GM19455 (cell line): ENCODE results near the gene MYMX.

ENCODE experiments used
- ATAC-seq: cut with Tn5 transposase; IDR thresholded peaks from one replicate; pipeline ENCODE4 v1.9.1; 2021; ENCODE audit not compliant: unreplicated experiment

MYMX gene

DNA sequence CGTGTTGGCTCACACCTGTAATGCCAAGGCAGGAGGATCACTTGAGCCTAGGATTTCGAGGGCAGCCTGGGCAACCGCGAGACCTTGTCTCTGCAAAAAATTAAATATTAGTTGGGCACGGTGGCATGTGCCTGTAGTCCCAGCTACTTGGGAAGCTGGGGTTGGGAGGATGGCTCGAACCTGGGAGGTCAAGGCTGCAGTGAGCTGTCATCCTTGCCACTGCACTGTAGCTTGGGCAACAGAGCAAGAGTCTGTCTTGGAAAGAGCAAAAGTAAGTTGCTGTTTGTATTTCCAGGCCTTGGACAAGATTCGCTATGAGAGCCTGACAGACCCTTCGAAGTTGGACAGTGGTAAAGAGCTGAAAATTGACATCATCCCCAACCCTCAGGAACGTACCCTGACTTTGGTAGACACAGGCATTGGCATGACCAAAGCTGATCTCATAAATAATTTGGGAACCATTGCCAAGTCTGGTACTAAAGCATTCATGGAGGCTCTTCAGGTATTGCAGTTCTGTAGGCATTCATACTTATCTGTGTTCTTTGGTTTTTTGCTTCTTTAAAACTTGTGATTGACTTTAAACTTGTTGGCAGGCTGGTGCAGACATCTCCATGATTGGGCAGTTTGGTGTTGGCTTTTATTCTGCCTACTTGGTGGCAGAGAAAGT is 32.5 kb downstream of the MYMX start:
- no peak for ATAC-seq

DNA sequence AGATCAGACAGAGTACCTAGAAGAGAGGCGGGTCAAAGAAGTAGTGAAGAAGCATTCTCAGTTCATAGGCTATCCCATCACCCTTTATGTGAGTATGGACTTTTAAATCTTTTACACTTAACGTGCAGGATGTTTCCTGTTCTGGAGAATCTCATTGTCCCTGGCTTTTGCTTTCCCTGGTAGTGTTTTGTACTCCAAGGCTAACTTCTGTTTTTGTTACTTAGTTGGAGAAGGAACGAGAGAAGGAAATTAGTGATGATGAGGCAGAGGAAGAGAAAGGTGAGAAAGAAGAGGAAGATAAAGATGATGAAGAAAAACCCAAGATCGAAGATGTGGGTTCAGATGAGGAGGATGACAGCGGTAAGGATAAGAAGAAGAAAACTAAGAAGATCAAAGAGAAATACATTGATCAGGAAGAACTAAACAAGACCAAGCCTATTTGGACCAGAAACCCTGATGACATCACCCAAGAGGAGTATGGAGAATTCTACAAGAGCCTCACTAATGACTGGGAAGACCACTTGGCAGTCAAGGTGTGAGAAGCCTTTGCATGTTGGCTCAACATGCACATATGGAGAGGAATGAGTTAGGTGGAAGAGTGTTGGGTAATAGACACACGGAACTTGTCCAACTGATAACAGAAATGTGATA is 33.5 kb downstream of the MYMX start:
- no peak for ATAC-seq

- no peak for ATAC-seq
These were observed 34.0 kb downstream of the MYMX start for GRCh38 chr6:44250718-44251123.

- no peak for ATAC-seq
These were observed 35.1 kb downstream of the MYMX start for GRCh38 chr6:44251576-44252524.

GRCh38 chr6:44253307-44254101 is 36.8 kb downstream of the MYMX start:
- ATAC-seq = no peak

- no peak for ATAC-seq
These were observed 37.7 kb downstream of the MYMX start for GRCh38 chr6:44254191-44255104.

DNA sequence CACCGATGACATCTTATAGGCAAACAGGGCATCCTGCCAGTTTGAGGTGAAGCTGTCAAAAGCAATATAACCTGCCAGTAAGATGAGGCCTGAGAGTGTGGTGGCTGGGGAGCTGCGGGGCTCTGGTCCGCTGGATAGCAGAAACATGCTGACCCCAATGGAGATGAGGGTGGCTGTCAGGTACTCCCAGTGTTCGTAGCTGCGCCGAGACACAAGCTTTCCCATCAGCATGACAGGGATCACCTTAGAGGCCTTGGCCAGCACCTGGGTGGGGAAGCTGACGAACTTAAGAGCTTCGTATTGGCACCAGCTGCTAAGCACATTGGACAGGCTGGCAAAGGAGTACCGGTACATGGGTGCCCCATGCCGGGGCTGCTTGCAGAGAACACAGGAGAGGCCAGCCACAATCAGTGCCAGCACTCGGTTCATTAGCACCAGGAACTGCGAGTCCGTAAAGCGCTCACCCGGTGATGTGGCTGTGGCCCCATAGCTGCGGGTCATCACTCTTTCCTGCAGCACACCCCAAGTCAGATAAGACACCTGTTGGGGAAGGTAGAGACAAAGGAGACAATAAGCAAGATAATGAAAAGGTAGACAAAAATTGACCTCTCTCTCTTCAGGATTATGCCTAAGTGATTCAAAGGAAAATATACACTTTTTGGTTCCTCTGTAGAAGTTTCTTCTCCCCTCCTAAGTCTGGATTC is 38.5 kb downstream of the MYMX start:
- no peak for ATAC-seq

DNA sequence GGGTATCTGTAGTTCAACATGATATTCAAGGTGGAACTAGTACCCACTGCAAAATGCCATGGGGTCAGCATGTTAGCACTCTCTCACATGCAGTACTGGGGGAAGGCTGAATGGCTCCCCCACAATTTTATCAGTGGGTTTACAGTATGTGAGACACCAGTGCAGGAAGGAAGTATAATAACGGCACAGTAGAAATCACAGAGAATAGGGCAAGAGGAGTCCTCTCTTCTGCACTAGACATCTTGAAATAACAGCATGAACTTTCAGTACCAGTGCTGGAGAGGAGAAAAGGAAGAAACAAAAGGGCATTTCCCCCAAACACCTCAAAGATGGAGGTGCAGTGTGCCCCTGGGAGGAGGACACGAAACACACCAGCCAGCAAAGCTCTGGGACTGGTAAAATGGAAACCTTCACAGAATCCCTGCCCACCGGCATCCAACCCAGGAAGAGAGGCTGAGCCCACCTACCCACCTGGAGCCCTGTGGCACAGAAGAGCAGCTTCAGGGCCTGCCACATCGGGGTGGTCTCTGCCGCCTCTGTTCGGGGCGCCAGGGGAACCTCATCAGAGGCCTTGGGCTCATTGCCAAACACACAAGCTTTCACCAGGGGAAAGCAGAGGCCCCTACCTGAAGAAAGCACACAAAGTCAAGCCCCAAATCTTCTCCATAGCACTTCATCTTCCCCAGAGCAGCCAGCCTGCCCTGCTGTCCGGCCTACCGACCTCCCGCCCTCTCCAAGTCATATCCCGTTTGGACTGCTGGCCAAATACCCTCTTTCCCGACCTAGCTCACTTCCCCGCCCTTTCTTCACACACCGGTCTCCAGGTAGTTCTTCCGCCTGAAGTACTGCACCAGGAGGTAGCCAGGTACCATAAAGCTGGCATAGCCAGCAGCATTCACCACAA is 39.4 kb downstream of the MYMX start:
- ATAC-seq = no peak

DNA sequence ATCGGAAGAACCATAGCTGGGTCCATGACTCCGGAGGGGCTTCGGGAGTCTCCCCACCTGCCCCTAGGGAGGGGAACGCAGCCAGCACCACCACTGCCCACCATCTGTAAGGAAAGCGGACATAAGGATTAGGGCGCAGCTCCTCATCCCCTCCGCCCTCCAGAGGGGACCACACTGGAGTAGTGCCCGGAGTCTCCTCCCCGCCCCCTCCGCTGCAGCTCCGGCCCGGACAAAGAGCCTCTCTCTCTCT is 40.0 kb downstream of the MYMX start:
- ATAC-seq = peak; percentile 21

DNA sequence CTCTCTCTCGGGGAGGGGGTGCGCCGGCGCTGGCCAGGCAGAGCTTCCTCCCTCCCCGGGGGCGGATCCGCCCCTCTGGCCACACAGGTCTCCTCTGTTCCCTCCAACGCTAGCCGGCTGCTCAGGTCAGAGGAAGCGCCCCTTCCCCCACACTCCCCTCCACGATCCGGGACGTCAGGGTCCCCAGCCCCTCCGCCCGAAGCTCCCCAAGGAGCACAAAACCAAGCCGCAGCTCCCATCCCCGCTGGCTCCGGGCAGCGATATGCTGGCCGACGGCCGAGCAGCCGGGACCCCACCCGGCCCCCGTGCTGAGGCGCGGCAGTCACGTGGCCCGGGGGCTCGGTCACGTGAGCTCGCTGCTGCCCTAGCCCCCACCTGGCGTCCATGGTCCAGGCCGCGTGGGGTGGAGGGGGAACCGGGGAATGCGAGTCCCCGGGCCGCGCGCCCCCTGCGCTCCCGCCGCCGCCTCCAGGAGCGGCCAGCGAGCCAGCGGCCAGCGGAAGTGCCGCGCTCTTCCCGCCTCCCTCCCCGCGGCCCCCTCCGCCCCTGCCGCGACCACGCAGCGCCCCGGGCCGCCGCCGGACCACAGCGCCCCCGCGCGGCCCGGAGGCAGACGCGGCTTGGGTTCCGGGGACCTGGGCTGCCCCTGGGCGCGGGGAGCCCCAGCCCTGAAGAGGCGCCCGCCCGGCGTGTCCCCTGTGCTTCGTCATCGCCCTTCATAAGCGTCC is 40.5 kb downstream of the MYMX start, which contains the start of gene SLC35B2:
TSS of gene SLC35B2 (minus strand) at position 504 of the 728 bp plus-strand sequence. CDS start at position 386, 118 bp downstream.
- ATAC-seq = peak; percentile 57

DNA sequence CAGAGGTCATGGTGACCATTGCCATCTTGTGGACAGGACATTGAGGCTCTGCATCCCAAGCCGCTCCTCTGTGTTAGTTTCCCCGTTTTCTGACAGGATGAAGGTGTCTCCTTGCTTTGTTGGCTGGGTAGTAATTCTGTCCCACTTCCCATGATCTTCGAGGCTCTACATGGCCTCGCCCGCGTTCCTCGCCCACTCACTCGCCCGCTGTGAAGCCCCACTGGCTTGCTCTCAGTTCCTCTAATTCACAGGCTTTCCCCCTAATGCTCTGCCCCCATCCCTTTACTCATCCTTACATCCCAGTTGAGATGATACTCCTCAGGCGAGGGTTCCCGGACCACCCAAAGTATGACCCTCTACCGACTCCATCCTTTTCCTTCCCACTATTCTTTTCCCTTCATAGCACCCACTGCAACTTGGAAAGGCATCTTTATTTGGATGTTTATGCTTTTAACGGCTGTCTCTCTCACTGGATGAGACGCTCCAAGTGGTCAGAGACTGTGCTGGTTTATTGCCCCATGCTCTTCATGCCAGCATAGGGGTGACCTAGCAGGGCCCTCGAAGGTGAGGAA is 41.1 kb downstream of the MYMX start:
- ATAC-seq = peak; percentile 9

DNA sequence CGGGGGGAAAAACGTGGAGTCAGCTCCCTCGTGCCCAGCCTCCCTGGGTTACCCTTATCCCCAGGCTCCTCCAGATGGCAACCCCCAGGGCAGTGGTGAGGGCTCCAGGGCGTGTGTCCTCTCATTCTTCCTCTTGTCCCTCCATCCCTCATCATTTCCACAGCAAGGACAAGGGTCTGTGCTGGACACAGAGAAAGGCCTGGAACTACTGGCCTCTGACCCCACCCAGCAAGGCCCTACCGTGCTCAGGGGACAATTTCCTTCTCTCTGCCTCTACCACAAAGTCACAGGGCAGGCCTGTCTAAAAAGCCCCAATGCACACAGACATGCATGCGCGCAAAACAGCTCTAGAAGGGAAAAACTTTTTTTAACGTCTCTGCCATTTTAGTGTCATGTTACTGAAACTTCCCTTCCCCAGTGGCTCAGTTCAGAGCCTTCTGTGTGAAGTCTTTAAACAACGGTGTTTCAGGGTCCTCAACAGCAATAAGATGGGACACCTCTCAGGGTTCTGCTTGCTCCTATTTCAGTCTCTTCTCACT is 41.7 kb downstream of the MYMX start:
- no peak for ATAC-seq

DNA sequence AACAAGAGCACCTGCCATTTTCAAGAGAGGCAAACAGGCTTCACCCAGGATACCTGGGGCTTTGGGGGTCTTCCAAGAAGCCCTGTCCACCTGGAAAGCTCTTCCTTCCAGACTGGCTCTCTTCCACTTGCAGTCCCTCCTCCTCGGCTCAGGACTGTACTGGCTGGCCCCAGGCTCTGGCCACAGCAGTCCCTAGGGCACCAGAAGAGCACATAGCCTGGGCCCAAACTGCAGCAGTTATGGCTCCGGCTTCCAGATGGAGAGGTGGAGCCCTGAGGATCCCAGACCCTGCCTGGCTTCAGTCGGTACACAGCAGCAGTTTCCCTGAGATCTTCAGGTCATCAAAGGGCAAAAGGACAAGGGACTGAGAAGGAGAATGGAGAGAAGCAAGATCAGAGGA is 42.2 kb downstream of the MYMX start:
- ATAC-seq = no peak

DNA sequence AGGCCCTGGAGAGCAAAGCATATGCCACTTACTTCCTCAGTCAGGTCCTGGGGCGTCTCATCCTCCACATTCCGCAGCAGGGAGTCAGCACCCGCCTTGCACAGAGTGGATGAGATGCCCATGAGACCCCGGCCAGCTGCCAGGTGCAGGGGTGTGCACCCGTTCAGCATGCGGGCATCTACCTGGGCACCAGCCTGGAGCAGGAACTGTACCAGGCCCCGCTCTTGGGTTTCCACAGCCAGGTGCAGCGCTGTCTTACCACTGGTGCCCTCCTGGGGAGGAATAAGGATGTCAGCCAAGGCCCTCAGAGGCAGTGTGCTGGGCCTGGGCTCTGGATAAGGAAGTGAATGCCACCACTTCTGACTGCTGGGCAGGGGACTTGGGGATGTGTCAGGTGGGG is 43.3 kb downstream of the MYMX start:
- no peak for ATAC-seq

GRCh38 chr6:44260451-44261297 is 43.9 kb downstream of the MYMX start:
- no peak for ATAC-seq

GRCh38 chr6:44261581-44261980 is 44.9 kb downstream of the MYMX start:
- no peak for ATAC-seq
